MCF 10A (cell line): ENCODE measurements around the gene FUBP3. TPM values are rescaled to one million over a fixed set of nuclear protein-coding genes. Genes with fewer than 3 reads are reported as not detected.

Experiments
- BruUV-seq: library from RNA; stranded (reverse); fragments of 400-500 nt; replicated peaks from 2 replicates; lab custom pipeline; 2021; lab: Mats Ljungman, UMichigan
- CTCF ChIA-PET: fragments of 300-600 bp; sonication (Branson Sonifier 250); formaldehyde crosslinking; extraction: SDS; loops from one replicate; lab custom pipeline; 2021; ENCODE audit warnings: antibody characterized with exemption, inconsistent platforms; lab: Yijun Ruan, JAX
- POLR2A ChIA-PET: fragments of 300-600, 350-650 bp; sonication (Branson Sonifier 250); formaldehyde crosslinking; extraction: SDS; loops from one replicate; lab custom pipeline; 2020; ENCODE audit warnings: antibody characterized with exemption, inconsistent platforms; lab: Yijun Ruan, JAX
- DNase-seq: peaks from one replicate; pipeline ENCODE4 v3.0.0-alpha.2; 2018; ENCODE audit not compliant: unreplicated experiment
- H3K27ac Mint-ChIP-seq: one replicate; pipeline ENCODE4 v1.8.0; 2022; ENCODE audit warnings: mild to moderate bottlenecking, low read depth, mixed read lengths; ENCODE audit not compliant: unreplicated experiment
- H3K27me3 Mint-ChIP-seq: one replicate; pipeline ENCODE4 v1.8.0; 2022; ENCODE audit warnings: mixed read lengths; ENCODE audit not compliant: insufficient read depth, unreplicated experiment
- H3K36me3 Mint-ChIP-seq: one replicate; pipeline ENCODE4 v1.8.0; 2022; ENCODE audit warnings: mild to moderate bottlenecking, moderate library complexity, mixed read lengths; ENCODE audit not compliant: insufficient read depth, unreplicated experiment
- H3K4me1 Mint-ChIP-seq: one replicate; pipeline ENCODE4 v1.8.0; 2022; ENCODE audit warnings: mixed read lengths; ENCODE audit not compliant: insufficient read depth, unreplicated experiment
- H3K4me3 Mint-ChIP-seq: one replicate; pipeline ENCODE4 v1.8.0; 2022; ENCODE audit warnings: mild to moderate bottlenecking, moderate library complexity, mixed read lengths; ENCODE audit not compliant: unreplicated experiment
- H3K9me3 Mint-ChIP-seq: one replicate; pipeline ENCODE4 v1.8.0; 2022; ENCODE audit warnings: mixed read lengths; ENCODE audit not compliant: unreplicated experiment
- intact Hi-C: fragments of 100-400 bp; cut with micrococcal nuclease; formaldehyde crosslinking; loops from 2 replicates; pipeline ENCODE4 v1.14.1; 2022
- total RNA-seq: library from RNA; stranded (reverse); gene quantifications from 2 replicates; pipeline ENCODE4 v1.2.3, GENCODE V29; 2022
- TF ChIP-seq, protein P1 (sequence below): fragments of 200-600 bp; IDR thresholded peaks from one replicate; pipeline ENCODE4 v1.8.0; 2022; ENCODE audit warnings: antibody characterized with exemption, mild to moderate bottlenecking; ENCODE audit not compliant: unreplicated experiment

FUBP3 gene
- total RNA-seq, 1 experiment from 2014 or later, result 58.0 TPM

DNA sequence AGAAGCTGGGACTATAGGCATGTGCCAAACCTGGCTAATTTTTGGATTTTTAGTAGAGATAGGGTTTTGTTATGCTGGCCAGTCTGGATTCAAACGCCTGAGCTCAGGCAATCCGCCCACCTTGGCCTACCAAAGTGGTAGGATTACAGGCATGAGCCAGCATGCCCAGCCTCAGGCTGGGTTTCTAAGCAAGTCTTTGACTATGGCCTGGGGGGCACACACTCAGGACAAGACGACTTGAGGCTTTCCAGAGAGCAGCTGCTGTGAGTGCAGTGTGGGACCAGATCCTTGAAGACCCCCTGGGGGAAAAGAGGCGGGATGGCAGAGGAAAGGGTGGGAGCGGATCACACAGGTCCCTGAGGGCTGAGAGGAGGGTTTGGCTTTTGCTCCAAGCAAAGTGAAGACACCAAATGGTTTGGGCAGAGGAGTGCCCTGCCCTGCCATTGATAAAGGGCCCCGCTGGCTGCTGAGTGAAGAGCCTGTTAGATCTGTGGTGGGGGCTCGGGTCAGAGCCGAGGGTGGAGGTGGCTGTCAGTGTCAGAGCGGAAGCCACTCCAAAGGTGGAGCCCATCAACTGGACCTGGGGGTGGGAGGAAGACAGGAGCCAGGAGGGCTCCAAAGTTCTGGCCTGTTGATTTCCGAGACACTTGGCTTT, 46.8 kb upstream of the FUBP3 start:
- ChIA-PET POLR2A (interaction anchor here (1.2 to 4.0 kb wide), 2 partner anchors 28 to 47 kb away, joined by 3 to 25 read pairs; partner anchors contain the start of gene FUBP3), CTCF (interaction anchor here (1.1 kb wide), 1 partner anchor 151 kb away, joined by 4 read pairs; no protein-coding TSS in a partner anchor)
- Mint-ChIP-seq H3K4me3 (no peak overlapping the region), H3K36me3 (peaks cover 6% of the 10 kb centered on the region), H3K27ac (no peak overlapping the region), H3K9me3 (no peaks in the 10 kb centered on the region), H3K27me3 (no peaks in the 10 kb centered on the region), H3K4me1 (peaks cover 14% of the 10 kb centered on the region)
- peak; percentile 47 for DNase-seq
- intact Hi-C loops, result no loop called here
- TF ChIP-seq, protein P1, sequence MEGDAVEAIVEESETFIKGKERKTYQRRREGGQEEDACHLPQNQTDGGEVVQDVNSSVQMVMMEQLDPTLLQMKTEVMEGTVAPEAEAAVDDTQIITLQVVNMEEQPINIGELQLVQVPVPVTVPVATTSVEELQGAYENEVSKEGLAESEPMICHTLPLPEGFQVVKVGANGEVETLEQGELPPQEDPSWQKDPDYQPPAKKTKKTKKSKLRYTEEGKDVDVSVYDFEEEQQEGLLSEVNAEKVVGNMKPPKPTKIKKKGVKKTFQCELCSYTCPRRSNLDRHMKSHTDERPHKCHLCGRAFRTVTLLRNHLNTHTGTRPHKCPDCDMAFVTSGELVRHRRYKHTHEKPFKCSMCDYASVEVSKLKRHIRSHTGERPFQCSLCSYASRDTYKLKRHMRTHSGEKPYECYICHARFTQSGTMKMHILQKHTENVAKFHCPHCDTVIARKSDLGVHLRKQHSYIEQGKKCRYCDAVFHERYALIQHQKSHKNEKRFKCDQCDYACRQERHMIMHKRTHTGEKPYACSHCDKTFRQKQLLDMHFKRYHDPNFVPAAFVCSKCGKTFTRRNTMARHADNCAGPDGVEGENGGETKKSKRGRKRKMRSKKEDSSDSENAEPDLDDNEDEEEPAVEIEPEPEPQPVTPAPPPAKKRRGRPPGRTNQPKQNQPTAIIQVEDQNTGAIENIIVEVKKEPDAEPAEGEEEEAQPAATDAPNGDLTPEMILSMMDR, result no peak
- BruUV-seq, result no TSS peak

DNA sequence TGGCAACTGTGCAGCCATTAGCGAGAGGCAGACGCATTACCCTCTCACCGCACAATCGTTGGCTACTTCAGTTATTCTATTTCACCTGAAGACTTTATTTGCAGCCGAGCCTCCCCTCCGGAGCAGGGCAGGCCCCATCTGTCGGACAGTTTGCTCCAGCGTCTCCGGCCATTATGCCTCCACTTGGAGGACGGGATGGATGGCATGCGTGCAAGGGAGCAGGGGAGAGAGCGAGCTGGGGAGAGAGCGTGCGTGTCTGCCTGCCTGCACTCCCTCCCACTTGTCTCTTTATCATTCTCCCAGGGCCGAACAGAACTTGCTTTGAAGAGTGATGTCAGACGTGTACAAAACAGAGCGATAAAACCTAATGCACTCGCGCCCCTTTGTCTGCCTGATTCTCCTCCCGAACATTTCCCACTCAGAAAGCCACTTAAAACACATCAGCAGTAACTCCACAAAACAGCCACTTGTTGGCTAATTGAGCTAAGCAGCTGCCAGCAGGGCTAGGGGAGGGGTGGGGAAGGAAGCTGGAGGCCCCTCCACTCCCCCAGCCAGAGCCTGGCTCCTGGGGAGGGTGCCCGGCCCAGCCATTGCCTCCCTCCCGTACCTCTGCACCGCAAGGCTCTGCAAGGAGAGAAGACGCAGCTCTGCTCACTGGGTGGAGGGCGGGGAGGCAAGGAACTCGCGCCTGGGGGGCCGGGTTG, 43.4 kb upstream of the FUBP3 start:
- intact Hi-C loops, result no loop called here
- Mint-ChIP-seq H3K27ac (no peak overlapping the region), H3K4me1 (peaks cover 36% of the 10 kb centered on the region), H3K27me3 (no peaks in the 10 kb centered on the region), H3K4me3 (no peak overlapping the region), H3K9me3 (no peaks in the 10 kb centered on the region), H3K36me3 (peaks cover 6% of the 10 kb centered on the region)
- TF ChIP-seq, protein P1, result no peak
- no TSS peak for BruUV-seq
- DNase-seq, result no peak
- ChIA-PET CTCF (no interaction called here), POLR2A (interaction anchor here (0.6 to 1.2 kb wide), 2 partner anchors 42 to 56 kb away, joined by 3 read pairs; no protein-coding TSS in a partner anchor)

DNA sequence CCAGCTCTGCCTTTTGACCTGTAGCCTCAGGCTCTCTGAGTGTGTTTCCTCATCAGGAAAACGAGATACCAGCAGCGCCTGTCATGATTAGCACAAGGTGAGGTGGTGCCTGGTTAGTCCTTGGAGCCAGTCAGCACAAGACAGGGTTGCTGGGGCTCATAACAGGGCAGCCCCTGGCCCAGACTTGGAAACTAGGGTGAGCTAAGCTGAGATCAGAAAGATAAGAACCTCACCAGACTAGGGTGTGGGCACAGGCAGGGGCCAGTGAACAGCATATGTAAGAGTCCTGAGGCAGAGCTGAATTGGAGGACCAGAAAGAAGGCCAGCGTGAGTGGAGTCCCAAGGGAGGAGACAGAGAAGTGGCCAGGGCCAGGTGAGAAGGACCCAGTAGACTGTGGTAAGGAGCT, 42.7 kb upstream of the FUBP3 start:
- peaks cover 33% of the 10 kb centered on the region for H3K4me1 Mint-ChIP-seq
- peaks cover 6% of the 10 kb centered on the region for H3K36me3 Mint-ChIP-seq

More for the DNA sequence above, 42.7 kb upstream of the FUBP3 start:
- no peak for DNase-seq
- no TSS peak for BruUV-seq
- H3K27me3 Mint-ChIP-seq, result no peaks in the 10 kb centered on the region
- CTCF ChIA-PET, result interaction anchor here (0.6 kb wide), 1 partner anchor 25 kb away, joined by 3 read pairs; no protein-coding TSS in a partner anchor
- intact Hi-C loops, result no loop called here
- H3K4me3 Mint-ChIP-seq, result no peak overlapping the region
- no peak overlapping the region for H3K27ac Mint-ChIP-seq
- TF ChIP-seq, protein P1, result no peak
- no peaks in the 10 kb centered on the region for H3K9me3 Mint-ChIP-seq
- POLR2A ChIA-PET, result interaction anchor here (1.2 kb wide), 1 partner anchor 41 kb away, joined by 3 read pairs; no protein-coding TSS in a partner anchor
